ENCODE data around the gene CRX. TPM values are rescaled to one million over a fixed set of nuclear protein-coding genes. Genes with fewer than 3 reads are reported as not detected.
"Not testable (repeated sequence)": the region's sequence is repeated elsewhere in the genome, so short reads cannot be mapped to it uniquely, and the experiment has no call there.

The CRX gene
- total and polyA plus RNA-seq, 11 donors, result not detected

GRCh38 chr19:47859838-47860237 lies 38.1 kb downstream of the CRX start:
- 91 to 93% methylated on average over 8 to 11 of the region's 17 CpGs; no CpG with 5 or more reads in 2 of the 4 donors for whole genome bisulfite sequencing, 4 donors
- intact Hi-C loops (cut with DNase I), result loop anchor here in 3 of 10 donors (5.0 to 10.0 kb wide), 3 partner anchors 48 to 95 kb away; no protein-coding TSS in a partner anchor
- not testable (repeated sequence) for H3K9me3 ChIP-seq, H3K27ac ChIP-seq, H3K4me3 ChIP-seq, ATAC-seq, DNase-seq, H3K4me1 ChIP-seq, H3K36me3 ChIP-seq
- peaks cover 0 to 47% (median 3%) of the 10 kb centered on the region in 9 donors for H3K27me3 ChIP-seq

DNA sequence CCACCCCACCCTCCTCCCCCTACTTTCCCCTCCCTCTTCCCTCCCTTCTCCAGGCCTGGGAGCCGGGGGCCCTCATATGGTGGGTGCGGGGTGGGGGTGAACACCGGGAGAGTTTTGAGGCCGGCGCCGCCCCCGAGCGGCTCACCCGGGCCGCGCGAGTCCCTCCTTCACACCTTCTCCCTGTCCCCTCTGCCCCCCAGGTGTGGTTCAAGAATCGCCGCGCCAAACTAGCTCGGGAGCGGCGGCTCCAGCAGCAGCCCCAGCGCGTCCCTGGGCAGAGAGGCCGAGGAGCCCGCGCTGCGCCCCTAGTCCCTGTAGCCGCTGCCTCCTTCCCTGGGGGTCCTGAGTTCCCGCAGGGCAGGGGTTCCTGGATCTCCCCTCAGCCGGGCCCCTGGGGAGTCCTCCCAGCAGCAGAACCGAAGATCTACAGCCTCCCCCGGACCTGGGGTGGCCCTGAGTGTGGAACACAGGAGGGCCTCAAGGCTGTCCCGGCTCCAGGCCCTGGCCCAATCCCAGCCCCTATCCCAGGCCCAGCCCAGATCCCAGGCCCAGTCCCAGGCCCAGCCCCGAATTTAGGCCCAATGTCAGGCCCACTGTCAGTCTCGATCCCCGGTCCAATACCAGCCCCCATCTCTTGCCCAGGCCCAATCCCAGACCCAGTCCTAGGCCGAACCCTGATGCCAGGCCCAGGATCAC lies 39.0 kb downstream of the CRX start:
- peaks cover 0 to 41% (median 3%) of the 10 kb centered on the region in 9 donors for H3K27me3 ChIP-seq
- WGBS, 4 donors, result 35 to 54% (median 45%) methylated on average over 16 to 34 of the region's 34 CpGs
- TF ChIP-seq CTCF (IDR thresholded peaks at IDR 0.05) (no peak), POLR2A (IDR thresholded peaks at IDR 0.05) (no peak)
- DNase-seq (no peak), ATAC-seq (peak in 1 of 4 donors; percentile 19)
- H3K36me3 ChIP-seq, result no peaks in the 10 kb centered on the region
- H3K4me3 ChIP-seq, result no peak overlapping the region
- H3K4me1 ChIP-seq, result no peaks in the 10 kb centered on the region
- no peak overlapping the region for H3K27ac ChIP-seq
- intact Hi-C loops (cut with DNase I), result loop anchor here in 3 of 10 donors (5.0 to 10.0 kb wide), 3 partner anchors 48 to 96 kb away; no protein-coding TSS in a partner anchor
- peaks cover 0 to 4% (median 0%) of the 10 kb centered on the region in 12 donors for H3K9me3 ChIP-seq

GRCh38 chr19:47861630-47862029 lies 39.9 kb downstream of the CRX start:
- WGBS, 4 donors, result 91 to 94% (median 93%) methylated on average over 3 to 5 of the region's 5 CpGs
- no peak for DNase-seq
- Histone ChIP-seq H3K36me3 (no peaks in the 10 kb centered on the region), H3K4me3 (no peak overlapping the region), H3K27ac (no peak overlapping the region), H3K4me1 (no peaks in the 10 kb centered on the region), H3K9me3 (peaks cover 0 to 4% (median 0%) of the 10 kb centered on the region in 12 donors), H3K27me3 (peaks cover 0 to 32% (median 3%) of the 10 kb centered on the region in 9 donors)
- intact Hi-C loops (cut with DNase I), result loop anchor here in 4 of 10 donors (2.0 to 10.0 kb wide), 4 partner anchors 49 to 97 kb away; no protein-coding TSS in a partner anchor
- no peak for ATAC-seq
- no peak for TF ChIP-seq CTCF (IDR thresholded peaks at IDR 0.05)
- no peak for TF ChIP-seq POLR2A (IDR thresholded peaks at IDR 0.05)

DNA sequence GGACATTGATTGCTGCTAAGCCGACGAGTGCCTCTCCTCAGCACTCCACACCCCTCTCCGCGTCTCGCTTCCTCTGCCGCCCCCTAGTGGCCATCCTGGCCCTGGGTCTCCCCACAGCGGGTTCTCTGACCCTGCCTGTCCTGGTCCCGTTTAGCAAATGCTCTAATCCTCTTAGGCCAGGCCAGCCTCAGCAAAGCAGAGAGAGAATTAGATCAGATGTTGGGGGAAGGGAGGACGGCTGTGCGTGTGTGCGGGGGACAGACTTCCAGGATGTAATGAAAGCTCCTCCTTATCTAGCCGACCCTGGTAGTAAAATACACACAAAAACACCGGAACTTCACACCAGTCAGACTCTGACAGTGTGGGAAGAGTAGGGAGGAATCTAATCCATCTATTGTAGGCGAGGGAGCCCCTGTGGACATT lies 41.8 kb downstream of the CRX start:
- Histone ChIP-seq H3K36me3 (no peaks in the 10 kb centered on the region), H3K27ac (no peak overlapping the region), H3K27me3 (peaks cover 0 to 15% (median 0%) of the 10 kb centered on the region in 9 donors), H3K9me3 (peaks cover 0 to 4% (median 0%) of the 10 kb centered on the region in 12 donors), H3K4me3 (no peak overlapping the region), H3K4me1 (no peaks in the 10 kb centered on the region)
- ATAC-seq (peak; percentile 87 to 96 (median 91)), DNase-seq (peak; percentile 80 to 91 (median 81))
- no peak for TF ChIP-seq POLR2A (IDR thresholded peaks at IDR 0.05)
- peak; percentile 87 to 97 (median 94) for TF ChIP-seq CTCF (IDR thresholded peaks at IDR 0.05)
- WGBS, 4 donors, result 11 to 19% (median 15%) methylated on average over 14 of the region's 14 CpGs
- intact Hi-C loops (cut with DNase I), result loop anchor here in 4 of 10 donors (1.0 to 10.0 kb wide), 6 partner anchors 51 to 99 kb away; no protein-coding TSS in a partner anchor
